GM19397 (cell line): ENCODE data around the gene MARS1.

ENCODE experiments used
- ATAC-seq: cut with Tn5 transposase; IDR thresholded peaks from one replicate; pipeline ENCODE4 v1.9.1; 2021; ENCODE audit warnings: mild to moderate bottlenecking, moderate library complexity; ENCODE audit not compliant: unreplicated experiment

Gene MARS1

DNA sequence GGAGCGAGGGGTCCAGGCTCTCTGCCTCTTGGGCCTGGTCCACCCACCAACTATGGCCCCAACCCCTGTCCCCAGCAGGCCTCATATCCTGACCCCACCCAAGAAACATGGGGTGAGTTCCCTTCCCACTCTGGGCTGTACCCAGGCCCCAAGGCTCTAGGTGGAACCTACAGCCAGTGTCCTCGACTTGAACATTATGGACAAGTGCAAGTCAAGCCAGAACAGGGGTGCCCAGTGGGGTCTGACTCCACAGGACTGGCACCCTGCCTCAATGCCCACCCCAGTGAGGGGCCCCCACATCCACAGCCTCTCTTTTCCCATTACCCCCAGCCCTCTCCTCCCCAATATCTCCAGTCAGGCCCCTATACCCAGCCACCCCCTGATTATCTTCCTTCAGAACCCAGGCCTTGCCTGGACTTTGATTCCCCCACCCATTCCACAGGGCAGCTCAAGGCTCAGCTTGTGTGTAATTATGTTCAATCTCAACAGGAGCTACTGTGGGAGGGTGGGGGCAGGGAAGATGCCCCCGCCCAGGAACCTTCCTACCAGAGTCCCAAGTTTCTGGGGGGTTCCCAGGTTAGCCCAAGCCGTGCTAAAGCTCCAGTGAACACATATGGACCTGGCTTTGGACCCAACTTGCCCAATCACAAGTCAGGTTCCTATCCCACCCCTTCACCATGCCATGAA lies 16.8 kb upstream of the MARS1 start:
- no peak for ATAC-seq

DNA sequence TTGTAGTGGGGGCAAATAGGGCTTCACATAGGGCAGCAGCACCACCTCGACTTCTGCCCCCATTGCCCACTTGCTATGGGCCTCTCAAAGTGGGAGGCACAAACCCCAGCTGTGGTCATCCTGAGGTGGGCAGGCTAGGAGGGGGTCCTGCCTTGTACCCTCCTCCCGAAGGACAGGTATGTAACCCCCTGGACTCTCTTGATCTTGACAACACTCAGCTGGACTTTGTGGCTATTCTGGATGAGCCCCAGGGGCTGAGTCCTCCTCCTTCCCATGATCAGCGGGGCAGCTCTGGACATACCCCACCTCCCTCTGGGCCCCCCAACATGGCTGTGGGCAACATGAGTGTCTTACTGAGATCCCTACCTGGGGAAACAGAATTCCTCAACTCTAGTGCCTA lies 16.2 kb upstream of the MARS1 start:
- no peak for ATAC-seq

DNA sequence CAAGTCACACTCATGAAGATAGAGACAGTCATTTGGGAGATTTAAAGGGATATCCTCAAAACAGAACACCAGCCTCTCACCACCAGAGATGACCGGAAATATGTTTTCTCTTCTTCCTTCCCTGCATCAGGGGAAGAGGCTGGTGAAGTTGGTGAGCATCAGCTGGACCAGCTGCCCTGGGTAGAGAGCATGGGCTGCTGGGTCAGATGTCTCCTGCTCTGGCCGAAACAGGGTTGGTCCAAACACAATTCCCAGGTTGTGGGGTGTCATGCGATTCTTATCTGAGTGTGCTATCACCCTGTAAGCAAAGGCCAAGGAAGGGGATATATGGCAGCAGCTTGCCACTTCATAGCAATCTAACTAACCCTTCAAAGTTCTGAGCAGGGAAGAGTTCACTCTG lies 15.5 kb upstream of the MARS1 start:
- ATAC-seq: no peak

DNA sequence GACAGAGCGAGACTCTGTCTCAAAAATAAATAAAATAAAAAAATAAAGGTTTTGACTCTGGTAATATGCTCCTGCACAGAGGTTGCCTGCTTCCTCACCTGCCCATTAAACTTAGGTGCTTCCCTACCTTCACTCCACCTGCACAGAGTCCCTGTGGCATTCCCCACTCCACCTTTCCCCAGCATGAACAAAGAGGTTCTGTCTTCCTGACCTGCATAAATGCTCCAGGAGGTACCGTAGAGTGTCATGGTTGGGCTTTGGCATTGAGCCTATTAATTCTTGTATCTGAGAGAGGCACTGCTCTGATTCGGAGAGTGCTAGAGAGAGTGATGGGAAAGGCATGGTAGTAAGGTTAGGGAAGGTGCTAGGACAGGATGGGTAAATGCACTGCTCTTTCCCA lies 14.5 kb upstream of the MARS1 start:
- ATAC-seq: no peak

DNA sequence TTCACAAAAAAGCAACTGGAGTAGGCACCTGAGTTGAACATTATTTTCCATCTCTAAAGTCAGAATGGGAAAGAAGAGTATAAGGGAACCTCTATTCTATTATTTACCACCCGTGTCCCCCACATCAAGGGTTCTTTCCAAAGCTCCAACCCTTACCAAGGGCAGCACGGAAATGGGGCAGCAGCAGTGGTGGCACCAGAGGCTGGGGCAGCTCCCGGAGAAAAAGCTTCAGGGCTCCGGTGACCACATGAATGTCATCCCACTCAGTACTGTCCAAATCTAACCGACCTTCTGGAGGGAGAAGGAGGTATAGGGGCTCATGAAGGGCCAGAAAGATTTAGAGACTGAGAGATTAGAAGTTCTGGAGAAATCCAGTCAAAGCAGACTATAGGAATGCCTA lies 14.0 kb upstream of the MARS1 start:
- no peak for ATAC-seq

DNA sequence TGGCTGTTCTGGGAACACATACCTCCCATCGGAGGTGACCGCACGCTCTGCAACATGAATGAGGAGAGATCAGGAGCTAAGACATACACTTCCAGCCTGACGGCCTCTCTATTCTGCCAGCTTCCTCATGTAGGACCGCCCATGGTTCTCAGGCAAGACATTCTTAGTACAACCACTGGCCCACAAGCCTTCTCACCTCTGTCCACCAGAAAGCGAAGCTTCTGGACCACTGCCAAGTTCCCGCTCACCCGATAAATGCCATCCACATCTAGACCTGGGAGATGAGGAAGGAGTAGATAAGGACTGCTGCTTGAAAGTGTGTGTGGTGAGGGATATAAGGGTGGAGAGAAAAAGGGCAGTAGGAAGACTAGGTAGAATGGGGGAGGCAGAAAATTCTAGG lies 13.4 kb upstream of the MARS1 start:
- no peak for ATAC-seq

DNA sequence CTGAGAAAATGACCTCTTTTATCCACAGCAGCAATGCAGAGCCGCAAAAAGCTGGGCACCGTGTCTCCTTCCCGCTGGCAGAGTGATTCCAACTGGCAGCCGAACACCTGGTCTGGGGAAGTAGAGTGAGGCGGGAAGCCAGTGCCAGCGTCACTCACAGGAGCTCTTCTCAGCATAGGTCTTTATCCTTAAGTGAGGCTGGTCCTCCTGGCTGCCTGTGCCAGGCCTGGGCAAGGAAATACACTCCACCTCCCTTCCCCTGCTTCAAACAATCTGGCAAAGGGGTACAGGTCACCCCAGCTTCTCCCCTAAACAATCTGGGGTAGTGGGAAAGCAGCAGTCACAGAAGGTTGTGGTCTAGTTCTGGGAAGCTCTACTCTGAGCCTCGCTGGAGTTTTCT lies 13.0 kb upstream of the MARS1 start:
- no peak for ATAC-seq

DNA sequence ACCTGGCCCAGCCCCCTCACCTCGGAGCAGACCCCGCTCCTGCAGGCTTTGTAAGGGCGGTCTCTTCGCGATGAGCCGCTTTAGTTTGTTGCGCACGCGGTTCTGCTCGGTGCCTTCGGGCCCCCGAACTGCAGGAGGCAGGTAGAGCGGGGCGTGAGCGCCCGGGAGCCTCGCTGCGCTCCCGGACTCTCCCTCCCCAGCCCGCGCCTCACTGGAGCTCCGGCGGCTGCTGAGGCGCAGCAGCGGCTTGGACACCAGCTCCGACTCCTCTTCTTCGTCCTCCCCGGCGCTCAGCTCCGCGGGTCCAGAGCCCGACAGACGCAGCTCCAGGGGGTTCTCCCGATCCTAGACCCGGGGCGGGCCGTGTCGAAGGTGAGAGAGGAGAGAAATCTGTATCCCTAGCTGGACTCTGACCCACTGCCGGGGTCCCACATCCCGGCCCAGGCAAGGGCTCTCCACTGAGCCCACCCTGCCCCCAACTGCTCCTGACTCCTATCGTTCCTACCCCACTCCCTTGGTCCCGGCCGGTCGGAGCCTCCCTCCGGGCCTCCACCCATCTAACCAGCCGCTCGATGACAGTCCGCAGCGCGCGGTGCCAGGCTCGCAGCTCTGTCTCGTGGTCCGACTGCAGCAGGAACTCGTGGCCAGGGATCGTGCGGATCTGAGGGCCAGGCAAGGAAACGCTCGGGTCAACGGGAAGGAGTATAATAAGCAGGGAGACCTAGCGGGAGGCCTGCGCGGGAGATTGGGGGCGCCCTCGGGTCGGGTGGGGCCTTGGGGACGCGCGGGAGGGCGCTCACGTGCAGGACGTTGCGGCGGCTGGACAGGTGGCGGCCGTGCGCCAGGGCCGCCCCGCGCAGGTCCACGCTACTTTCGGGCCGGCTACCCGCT lies 12.4 kb upstream of the MARS1 start:
- no peak for ATAC-seq

DNA sequence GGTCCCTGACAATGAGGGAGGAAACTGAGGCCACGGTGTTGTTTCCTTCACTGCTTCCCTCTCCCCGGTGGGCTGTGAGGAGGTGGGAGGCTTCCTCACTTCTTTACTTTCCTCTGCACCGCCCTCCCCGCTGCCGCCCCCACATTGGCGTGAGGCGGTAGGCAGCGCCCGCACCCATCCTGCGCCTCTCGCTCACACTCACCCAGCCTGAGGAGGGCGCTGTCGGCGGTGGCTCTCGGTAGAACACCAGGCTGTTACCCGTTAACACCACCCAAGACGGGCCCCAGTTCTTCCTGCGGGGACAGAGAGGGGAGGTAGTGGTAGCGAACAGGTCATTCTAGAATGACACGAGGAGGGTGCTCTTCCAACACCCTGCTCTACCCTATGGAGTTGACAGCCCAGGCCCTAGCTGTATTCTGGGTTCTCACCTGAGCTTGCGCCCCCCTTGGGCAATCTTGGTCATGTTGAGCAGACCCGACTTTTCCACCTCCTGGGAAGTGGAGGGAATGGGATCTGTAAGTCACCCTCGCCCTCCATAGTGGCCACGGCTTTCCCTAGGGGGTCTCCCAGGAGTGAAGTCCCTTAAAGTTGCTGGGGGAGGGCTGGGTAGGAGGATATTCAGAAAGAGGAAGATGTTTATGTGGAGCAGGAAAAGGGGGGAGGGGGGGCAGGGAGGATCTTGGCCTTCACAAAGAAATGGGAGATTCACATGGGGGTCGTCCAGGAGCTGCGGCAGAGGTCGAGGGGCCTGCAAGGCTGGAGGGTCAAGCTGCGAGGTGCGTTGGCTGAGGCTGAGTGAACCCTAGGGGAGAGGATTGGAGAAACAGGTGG lies 11.5 kb upstream of the MARS1 start:
- ATAC-seq: no peak

DNA sequence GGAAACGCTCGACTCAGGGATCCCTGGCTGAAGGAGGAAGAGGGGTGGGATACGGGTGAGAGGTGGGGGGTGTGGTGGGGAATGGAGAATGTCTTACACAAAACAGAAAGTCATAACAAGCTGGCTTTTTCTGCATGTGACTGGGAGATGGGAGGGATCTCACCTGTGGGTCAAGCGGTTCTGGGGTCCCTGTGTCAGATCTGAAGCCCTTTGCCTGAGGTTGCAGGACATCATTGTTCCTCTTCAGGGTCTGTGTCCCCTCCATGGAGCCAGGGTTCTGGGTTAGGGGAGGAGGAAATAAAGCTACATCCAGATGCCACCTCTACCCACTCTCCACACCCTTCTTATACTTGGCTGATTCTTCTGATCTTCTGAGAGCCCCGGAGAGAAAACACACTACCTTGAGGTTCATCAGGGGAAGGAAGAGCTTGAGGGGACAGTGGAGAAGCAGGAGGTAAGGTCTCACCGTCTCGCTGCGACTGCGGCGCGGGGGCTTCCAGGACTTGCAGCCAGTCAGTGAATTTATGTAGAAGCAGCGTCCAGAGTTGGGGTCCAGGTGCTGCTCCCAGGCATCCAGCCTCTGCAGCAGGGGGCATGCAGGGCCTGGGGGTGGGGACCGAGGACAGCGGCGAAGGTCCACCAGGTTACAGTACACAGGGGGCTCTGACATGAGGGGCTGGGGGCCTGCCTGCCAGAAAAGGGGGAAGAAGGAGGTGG lies 10.7 kb upstream of the MARS1 start:
- ATAC-seq: no peak

DNA sequence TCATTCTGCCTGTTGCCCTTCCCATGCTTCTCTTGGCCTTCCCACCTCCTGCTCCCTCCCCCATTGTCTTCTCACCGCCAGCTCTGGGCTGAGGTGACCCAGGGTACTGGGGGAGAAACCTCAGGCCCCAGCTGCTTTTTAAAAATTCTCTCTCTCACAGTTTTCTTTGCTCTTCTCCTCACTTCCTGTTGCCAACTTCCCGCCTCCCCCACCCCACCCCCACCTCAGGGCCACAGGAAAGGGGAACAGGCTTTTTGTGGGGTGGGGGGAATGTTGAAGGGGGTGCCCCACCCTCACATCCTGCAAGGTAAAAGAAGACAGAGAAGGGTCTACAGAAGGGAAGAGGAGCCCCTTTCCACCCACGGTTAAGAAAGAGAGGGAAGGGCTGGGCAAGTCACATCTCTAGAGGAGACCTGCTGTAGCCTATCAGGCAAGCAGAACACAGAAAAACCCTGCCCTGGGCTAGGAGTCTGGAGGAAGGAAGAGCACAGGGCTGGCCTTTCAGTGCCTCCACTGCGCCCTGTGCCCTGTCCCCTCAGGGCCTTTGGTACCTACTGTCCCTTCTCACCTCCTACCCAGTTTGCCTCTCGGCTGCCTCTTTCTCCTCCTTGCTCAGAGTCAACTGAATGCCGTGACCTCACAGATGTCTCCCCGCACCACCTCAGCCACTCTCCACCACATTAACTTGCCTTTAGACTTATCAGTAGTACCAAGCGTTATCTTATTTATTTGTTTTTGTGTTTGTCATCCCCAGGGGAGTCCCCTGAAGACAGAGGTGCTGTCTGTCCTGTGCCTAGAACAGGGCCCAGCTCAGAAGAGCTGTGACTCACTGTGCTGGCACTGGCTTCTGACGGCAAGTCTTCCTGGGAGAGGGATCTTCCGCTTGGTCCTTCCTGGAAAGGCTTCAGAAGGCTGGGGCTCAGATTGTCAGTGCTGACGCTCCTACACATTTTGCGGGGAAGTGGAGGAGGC lies 9.9 kb upstream of the MARS1 start:
- no peak for ATAC-seq

DNA sequence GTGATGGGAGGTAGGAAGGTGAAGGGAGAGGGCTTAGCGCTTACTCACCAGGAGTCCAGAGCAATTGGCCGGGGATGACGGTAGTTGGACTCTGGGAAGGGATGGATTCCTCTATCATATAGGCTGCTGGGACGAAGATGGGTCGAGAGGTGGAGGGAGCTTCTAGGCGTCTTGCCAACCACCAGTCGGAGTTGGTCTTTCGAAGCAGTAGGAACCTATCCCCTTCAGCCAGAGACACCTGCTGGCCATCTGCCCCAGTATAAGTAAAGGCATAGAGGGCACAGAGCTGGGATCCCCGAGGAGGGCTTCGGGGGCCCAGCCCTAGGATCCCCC lies 8.9 kb upstream of the MARS1 start:
- no peak for ATAC-seq

DNA sequence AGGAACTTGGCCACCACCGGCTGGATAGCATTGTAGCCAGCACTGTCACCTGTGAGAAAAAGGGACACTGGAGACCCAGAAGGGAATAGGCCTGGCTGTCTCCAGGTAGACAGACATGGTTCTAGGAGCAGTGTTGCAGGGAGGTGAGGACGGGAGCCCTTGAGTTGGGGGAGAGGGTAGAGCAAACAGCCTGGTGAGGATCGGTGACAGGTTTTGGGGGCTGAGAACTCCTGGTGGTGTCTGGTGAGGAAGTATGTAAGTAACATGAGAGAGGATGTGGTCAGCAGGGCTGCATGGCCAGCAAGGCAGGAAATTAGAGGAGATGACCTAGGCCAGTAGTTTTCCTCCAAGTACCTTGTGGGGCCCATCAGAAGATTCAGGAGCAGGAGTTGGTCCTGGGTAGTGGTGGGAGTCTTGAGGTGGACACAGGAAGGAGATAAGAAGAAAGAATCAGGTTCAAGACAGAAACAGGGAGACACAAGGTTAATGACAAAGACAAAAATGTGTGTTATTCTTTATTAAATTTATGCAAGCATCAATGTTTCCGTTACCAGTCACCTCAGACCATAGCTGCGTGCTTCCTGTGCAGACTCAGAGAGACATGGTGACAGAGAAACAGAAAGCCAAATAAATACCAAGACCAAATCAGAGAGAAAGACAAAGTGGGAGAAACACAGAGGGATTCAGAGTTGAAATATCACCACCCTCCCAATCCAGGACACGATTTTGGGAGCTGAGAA lies 8.3 kb upstream of the MARS1 start, which contains the start of gene ARHGAP9:
Gene ARHGAP9, minus strand, starts transcription at position 491 of the 740 bp plus-strand sequence. Its CDS starts 460 bp downstream, at position 31.
- ATAC-seq: peak; percentile 34

DNA sequence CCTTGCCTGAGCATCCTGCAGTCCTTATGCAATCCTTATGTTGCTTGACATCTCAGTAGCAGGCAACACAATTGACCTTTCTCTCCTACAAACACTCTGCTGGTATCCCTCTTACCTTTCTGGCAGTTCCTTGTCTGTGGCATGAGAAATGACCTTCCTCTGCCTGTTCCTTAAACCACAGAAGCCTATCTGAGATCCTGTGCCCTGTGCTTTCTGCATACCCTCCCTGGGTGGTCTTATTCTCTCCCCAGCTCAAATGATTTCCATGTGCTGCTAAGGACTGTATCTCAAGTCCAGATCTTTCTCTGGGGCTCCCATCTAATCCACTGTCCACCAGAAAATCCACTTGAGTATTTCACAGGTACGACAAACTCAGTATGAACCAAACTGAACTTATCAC lies 6.2 kb upstream of the MARS1 start:
- no peak for ATAC-seq

DNA sequence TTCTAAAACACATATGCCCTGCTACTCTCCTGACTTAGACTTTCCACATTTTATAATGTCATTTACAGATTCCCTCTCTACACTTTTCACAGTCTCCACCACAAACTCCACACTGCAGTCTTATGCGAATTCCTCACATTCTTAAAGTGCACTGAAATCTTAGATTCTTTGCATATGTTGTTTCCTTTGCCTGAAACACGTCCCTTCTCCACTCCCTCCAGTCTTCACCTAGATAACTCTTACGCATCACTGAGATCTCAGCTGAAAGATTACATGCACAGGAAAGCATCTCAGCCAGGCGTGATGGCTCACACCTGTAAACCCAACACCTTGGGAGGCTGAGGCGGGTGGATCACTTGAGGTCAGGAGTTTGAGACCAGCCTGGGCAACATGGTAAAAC lies 4.4 kb upstream of the MARS1 start:
- no peak for ATAC-seq

DNA sequence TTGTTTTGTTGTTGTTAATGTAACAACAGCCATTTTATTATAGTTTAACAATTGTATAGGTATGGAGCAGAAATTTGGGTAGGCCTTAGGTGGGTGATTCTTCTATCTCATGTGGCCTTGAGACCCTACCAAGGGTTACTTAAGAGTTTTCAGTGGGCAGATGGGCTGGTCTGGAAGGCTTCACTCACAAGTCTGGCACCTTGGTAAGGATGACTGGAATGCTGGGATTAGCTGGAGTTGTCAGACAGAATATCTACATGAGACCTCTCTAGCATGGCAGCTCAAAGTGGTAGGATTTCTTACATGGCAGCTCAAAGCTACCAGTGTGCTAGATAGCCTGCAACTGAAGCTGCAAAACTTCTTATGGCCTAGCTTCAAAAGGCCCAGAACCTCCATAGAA lies 2.2 kb upstream of the MARS1 start:
- no peak for ATAC-seq

DNA sequence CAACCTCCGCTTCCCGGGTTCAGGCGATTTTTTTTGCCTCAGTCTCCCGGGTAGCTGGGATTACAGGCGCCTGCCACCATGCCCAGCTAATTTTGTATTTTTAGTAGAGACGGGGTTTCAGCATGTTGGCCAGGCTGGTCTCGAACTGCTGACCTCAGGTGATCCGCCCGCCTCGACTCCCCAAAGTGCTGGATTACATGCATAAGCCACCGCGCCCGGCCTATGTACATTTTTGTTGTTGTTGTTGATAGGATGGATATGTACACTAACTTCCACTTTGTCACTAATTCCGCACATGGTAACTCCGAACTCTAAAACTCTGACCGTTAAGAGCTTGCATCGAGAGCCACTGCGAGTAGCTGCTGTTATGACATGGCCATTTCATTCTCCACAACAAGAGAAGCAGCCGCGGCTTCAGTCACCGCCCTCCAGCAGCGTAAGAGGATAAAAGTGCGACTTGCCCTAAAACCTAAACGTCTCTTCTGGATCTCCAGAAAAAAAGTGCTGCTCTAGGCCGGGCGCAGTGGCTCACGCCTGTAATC lies 742 bp upstream of the MARS1 start:
- ATAC-seq: no peak

DNA sequence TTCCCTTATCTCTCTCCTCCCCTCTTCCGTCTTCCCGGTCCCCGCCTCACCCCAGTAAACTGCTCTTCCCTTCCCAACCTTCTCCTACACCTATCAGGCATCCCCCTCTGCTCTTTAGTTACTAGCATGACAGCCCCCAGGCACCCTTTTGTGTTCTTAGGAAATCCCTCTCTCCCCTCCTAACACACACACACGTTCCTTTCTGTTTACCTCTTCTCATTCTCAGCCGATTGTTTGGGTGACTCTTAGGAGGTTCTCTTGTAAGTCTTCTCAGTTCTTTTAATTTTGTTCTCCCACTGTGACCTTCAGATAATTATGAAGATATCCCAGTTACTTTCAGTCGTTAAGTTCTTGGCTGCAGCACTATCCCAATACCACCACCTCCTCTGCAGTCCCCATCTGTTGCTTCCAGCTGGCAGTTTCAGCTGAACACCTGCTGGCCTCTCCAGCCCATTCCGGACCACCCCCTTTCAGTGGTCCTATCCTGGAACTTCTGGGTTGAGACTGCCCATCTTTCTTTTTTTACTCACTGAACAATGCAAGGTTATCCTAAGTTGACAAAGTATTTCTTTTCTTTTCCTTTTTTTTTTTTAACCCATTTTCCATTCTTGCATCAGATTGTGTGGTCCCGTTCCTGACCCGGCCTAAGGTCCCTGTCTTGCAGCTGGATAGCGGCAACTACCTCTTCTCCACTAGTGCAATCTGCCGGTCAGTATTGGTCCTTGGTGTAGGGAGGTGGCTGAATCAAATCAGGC lies 711 bp downstream of the MARS1 start:
- no peak for ATAC-seq
